ENCODE data around the gene ST6GALNAC3. TPM values are rescaled to one million over a fixed set of nuclear protein-coding genes. Genes with fewer than 3 reads are reported as not detected.

The ST6GALNAC3 gene
- total and polyA plus RNA-seq, 2 donors from 2014 or later, result 8.8 to 15.8 TPM

GRCh38 chr1:76611770-76612445 lies 537.4 kb downstream of the ST6GALNAC3 start:
- FAIRE-seq, result no peak
- intact Hi-C loops (cut with DNase I), result no loop called here

GRCh38 chr1:76613886-76614285 lies 539.3 kb downstream of the ST6GALNAC3 start:
- no peak for DNase-seq
- no peak for FAIRE-seq
- intact Hi-C loops (cut with DNase I), result no loop called here
- no peaks in the 10 kb centered on the region for H3K36me3 ChIP-seq (ENCODE audit: control insufficient read depth in 2 of 3, insufficient read depth in 3 of 3, low read length in 3 of 3)
- H3K9me3 ChIP-seq (ENCODE audit: control insufficient read depth in 2 of 3, insufficient read depth in 1 of 3, low read length in 3 of 3), result no peaks in the 10 kb centered on the region
- no peak overlapping the region for H3K4me3 ChIP-seq (ENCODE audit: low read length in 3 of 3)
- H3K9ac ChIP-seq (ENCODE audit: low read length in 3 of 3), result no peak overlapping the region
- no peaks in the 10 kb centered on the region for H3K27me3 ChIP-seq (ENCODE audit: control insufficient read depth, insufficient read depth, low read length)
- H3K27ac ChIP-seq (ENCODE audit: low read depth in 2 of 2, low read length in 2 of 2), result no peak overlapping the region
- H3K4me1 ChIP-seq (ENCODE audit: control insufficient read depth in 2 of 3, insufficient read depth in 2 of 3, low read depth in 1 of 3, low read length in 3 of 3), result no peaks in the 10 kb centered on the region
- no peak for TF ChIP-seq CTCF (IDR thresholded peaks at IDR 0.05; ENCODE audit: borderline replicate concordance, extremely low read depth, insufficient read depth)

More at GRCh38 chr1:76611770-76612445, 537.4 kb downstream of the ST6GALNAC3 start:
- no peaks in the 10 kb centered on the region for H3K9me3 ChIP-seq (ENCODE audit: control insufficient read depth in 2 of 3, insufficient read depth in 1 of 3, low read length in 3 of 3)
- H3K4me3 ChIP-seq (ENCODE audit: low read length in 3 of 3), result no peak overlapping the region
- H3K9ac ChIP-seq (ENCODE audit: low read length in 3 of 3), result no peak overlapping the region
- no peak overlapping the region for H3K27ac ChIP-seq (ENCODE audit: low read depth in 2 of 2, low read length in 2 of 2)
- no peaks in the 10 kb centered on the region for H3K27me3 ChIP-seq (ENCODE audit: control insufficient read depth, insufficient read depth, low read length)
- no peak for TF ChIP-seq CTCF (IDR thresholded peaks at IDR 0.05; ENCODE audit: borderline replicate concordance, extremely low read depth, insufficient read depth)
- no peaks in the 10 kb centered on the region for H3K4me1 ChIP-seq (ENCODE audit: control insufficient read depth in 2 of 3, insufficient read depth in 2 of 3, low read depth in 1 of 3, low read length in 3 of 3)
- no peaks in the 10 kb centered on the region for H3K36me3 ChIP-seq (ENCODE audit: control insufficient read depth in 2 of 3, insufficient read depth in 3 of 3, low read length in 3 of 3)
- DNase-seq, result no peak

GRCh38 chr1:76615253-76616035 lies 540.9 kb downstream of the ST6GALNAC3 start:
- Histone ChIP-seq H3K27me3 (ENCODE audit: control insufficient read depth, insufficient read depth, low read length) (no peaks in the 10 kb centered on the region), H3K27ac (ENCODE audit: low read depth in 2 of 2, low read length in 2 of 2) (no peak overlapping the region), H3K9ac (ENCODE audit: low read length in 3 of 3) (no peak overlapping the region), H3K9me3 (ENCODE audit: control insufficient read depth in 2 of 3, insufficient read depth in 1 of 3, low read length in 3 of 3) (no peaks in the 10 kb centered on the region), H3K36me3 (ENCODE audit: control insufficient read depth in 2 of 3, insufficient read depth in 3 of 3, low read length in 3 of 3) (no peaks in the 10 kb centered on the region), H3K4me1 (ENCODE audit: control insufficient read depth in 2 of 3, insufficient read depth in 2 of 3, low read depth in 1 of 3, low read length in 3 of 3) (no peaks in the 10 kb centered on the region), H3K4me3 (ENCODE audit: low read length in 3 of 3) (no peak overlapping the region)
- FAIRE-seq (no peak), DNase-seq (peak in 1 of 5 donors; percentile 38)
- TF ChIP-seq CTCF (IDR thresholded peaks at IDR 0.05; ENCODE audit: borderline replicate concordance, extremely low read depth, insufficient read depth), result no peak
- intact Hi-C loops (cut with DNase I), result no loop called here

Measured in kidney (tissue), 14 donors.